Endodermal cell (in vitro differentiated cells): ENCODE results near the gene CEP85L. TPM values are rescaled to one million over a fixed set of nuclear protein-coding genes. Genes with fewer than 3 reads are reported as not detected.

Experiments
- DNase-seq: peaks from one replicate; pipeline ENCODE4 v3.0.0-alpha.2; 2017
- H3K27ac ChIP-seq: 2 replicates; pipeline ENCODE4 v1.5.1; 2013; ENCODE audit warnings: mild to moderate bottlenecking, low read depth, low read length, moderate library complexity
- H3K27me3 ChIP-seq: 2 replicates; pipeline ENCODE4 v1.6.1; 2013; ENCODE audit warnings: mild to moderate bottlenecking, low read length, moderate library complexity; ENCODE audit not compliant: insufficient read depth, control insufficient read depth, poor library complexity, severe bottlenecking
- H3K36me3 ChIP-seq: 2 replicates; pipeline ENCODE4 v1.7.0; 2013; ENCODE audit warnings: mild to moderate bottlenecking, low read length, moderate library complexity; ENCODE audit not compliant: control insufficient read depth, insufficient read depth
- H3K4me1 ChIP-seq: one replicate; pipeline ENCODE4 v1.7.0; 2013; ENCODE audit warnings: low read length; ENCODE audit not compliant: control insufficient read depth, insufficient read depth
- H3K4me3 ChIP-seq: 2 replicates; pipeline ENCODE4 v1.5.1; 2013; ENCODE audit warnings: mild to moderate bottlenecking, low read length, moderate library complexity
- H3K9ac ChIP-seq: 2 replicates; pipeline ENCODE4 v1.6.1; 2013; ENCODE audit warnings: mild to moderate bottlenecking, low read length, moderate library complexity; ENCODE audit not compliant: poor library complexity, severe bottlenecking; ENCODE audit errors: extremely low read depth
- H3K9me3 ChIP-seq: 2 replicates; pipeline ENCODE4 v1.6.1; 2013; ENCODE audit warnings: mild to moderate bottlenecking, low read length, moderate library complexity; ENCODE audit not compliant: control insufficient read depth
- H3K27ac Mint-ChIP-seq: 2 replicates; pipeline ENCODE4 v1.8.0; 2020; ENCODE audit warnings: mixed read lengths
- H3K27me3 Mint-ChIP-seq: 2 replicates; pipeline ENCODE4 v1.8.0; 2021; ENCODE audit warnings: mild to moderate bottlenecking, mixed read lengths; ENCODE audit not compliant: insufficient read depth
- H3K36me3 Mint-ChIP-seq: 2 replicates; pipeline ENCODE4 v1.8.0; 2020; ENCODE audit warnings: low read depth, mixed read lengths
- H3K4me1 Mint-ChIP-seq: 2 replicates; pipeline ENCODE4 v1.8.0; 2020; ENCODE audit warnings: mixed read lengths
- H3K4me3 Mint-ChIP-seq: 2 replicates; pipeline ENCODE4 v1.8.0; 2020; ENCODE audit warnings: mild to moderate bottlenecking, moderate library complexity, mixed read lengths
- H3K9me3 Mint-ChIP-seq: 2 replicates; pipeline ENCODE4 v1.8.0; 2020; ENCODE audit warnings: mild to moderate bottlenecking, mixed read lengths
- CTCF ChIP-seq: fragments of 200-600 bp; sonication (generic); conservative IDR thresholded peaks from 2 replicates; pipeline ENCODE4 v1.5.0; 2021; ENCODE audit warnings: antibody characterized with exemption, mild to moderate bottlenecking
- WGBS, 2 experiments: methylation state at CpG; one replicate each; pipeline versions ENCODE4 v1.1.5 to v1.1.7; 2013; ENCODE audit warnings: missing lambda C conversion rate in 2 of 2, mixed read lengths in 1 of 2; ENCODE audit not compliant: insufficient coverage in 1 of 2, insufficient read length in 1 of 2; 5-methylcytosine and 5-hydroxymethylcytosine counted together
- long read RNA-seq, 4 experiments: library from polyadenylated mRNA in 2 of 4; library from RNA in 1 of 4; library from capped mRNA in 1 of 4; stranded (forward) in 3 of 4; unstranded in 1 of 4; transcript quantifications; one replicate each; pipeline ENCODE4 v2.0.0, GENCODE V29; 2020 to 2021; ENCODE audit warnings: inconsistent platforms in 1 of 4
- polyA plus RNA-seq, 2 experiments: library from polyadenylated mRNA; stranded (reverse); fragments of 50-300 nt; gene quantifications; one replicate each; pipeline ENCODE4 v1.2.3, GENCODE V29; 2013
- total RNA-seq, 2 donors: library from RNA; stranded (reverse); fragmentation: NEBNext Ultra II Directional in 1 of 2; extraction: Animal tissue kit (Norgen Biotek cat#: 25700) in 1 of 2; gene quantifications; 2 replicates in 1 of 2; 3 replicates in 1 of 2; pipeline ENCODE4 v1.2.1, GENCODE V29; 2021

The CEP85L gene
- 10 to 100 TPM in 1 of 2 donors, 1 to 10 TPM in 1; 6.7 to 10.2 TPM for total RNA-seq
- 6.0 TPM for polyA plus RNA-seq (2013, experiment 1 of 2)
- 6.8 TPM for polyA plus RNA-seq (2013, experiment 2 of 2)
- long read RNA-seq, experiment 1, result 0 reads
- long read RNA-seq, experiment 2, full-length matches to known transcripts, result 1 of 8 reads
- long read RNA-seq, experiment 2, partial matches to known transcripts, result 3 of 8 reads
- long read RNA-seq, experiment 2, other reads (novel, unspliced or antisense), result 4 of 8 reads
- long read RNA-seq, experiment 3, partial matches to known transcripts, result 18 of 23 reads
- long read RNA-seq, experiment 3, other reads (novel, unspliced or antisense), result 3 of 23 reads
- long read RNA-seq, experiment 4, partial matches to known transcripts, result 2 of 5 reads
- long read RNA-seq, experiment 4, other reads (novel, unspliced or antisense), result 2 of 5 reads

GRCh38 chr6:118651282-118652050, at the start of gene CEP85L:
CEP85L (minus strand) TSS chr6:118651591; CDS start chr6:118651269, 322 bp downstream.
- no peaks in the 10 kb centered on the region for H3K4me1 ChIP-seq
- H3K4me3 Mint-ChIP-seq, result peak within 1 kb of the TSS; percentile 71
- 3 to 9% methylated on average over 10 to 77 of the region's 77 CpGs for WGBS, 2 experiments
- H3K9me3 Mint-ChIP-seq, result no peaks in the 10 kb centered on the region
- no peaks in the 10 kb centered on the region for H3K9me3 ChIP-seq
- peak within 1 kb of the TSS; percentile 62 for H3K9ac ChIP-seq
- H3K27ac Mint-ChIP-seq, result peak within 1 kb of the TSS; percentile 73
- peaks cover 20% of the 10 kb centered on the region for H3K27me3 Mint-ChIP-seq
- peaks cover 24% of the 10 kb centered on the region for H3K27me3 ChIP-seq
- no peaks in the 10 kb centered on the region for H3K36me3 ChIP-seq
- peak; percentile 11 for TF ChIP-seq CTCF
- peak; percentile 97 for DNase-seq
- peak within 1 kb of the TSS; percentile 84 for H3K4me3 ChIP-seq
- H3K27ac ChIP-seq, result peak within 1 kb of the TSS; percentile 93
- H3K4me1 Mint-ChIP-seq, result peaks cover 12% of the 10 kb centered on the region
- H3K36me3 Mint-ChIP-seq, result no peaks in the 10 kb centered on the region

GRCh38 chr6:118700531-118700930, 49.1 kb upstream of the CEP85L start:
- 83 to 96% methylated on average over 1 to 2 of the region's 2 CpGs for whole genome bisulfite sequencing, 2 experiments
- H3K4me3 Mint-ChIP-seq, result no peak overlapping the region

More at GRCh38 chr6:118700531-118700930, 49.1 kb upstream of the CEP85L start:
- no peaks in the 10 kb centered on the region for H3K9me3 ChIP-seq
- DNase-seq, result no peak
- TF ChIP-seq CTCF, result no peak
- Mint-ChIP-seq H3K27me3 (no peaks in the 10 kb centered on the region), H3K36me3 (no peaks in the 10 kb centered on the region), H3K27ac (no peak overlapping the region), H3K9me3 (no peaks in the 10 kb centered on the region), H3K4me1 (peaks cover 1% of the 10 kb centered on the region)
- peak overlapping the region; percentile 21 for H3K27ac ChIP-seq
- peaks cover under 1% of the 10 kb centered on the region for H3K4me1 ChIP-seq
- H3K4me3 ChIP-seq, result no peak overlapping the region
- H3K36me3 ChIP-seq, result no peaks in the 10 kb centered on the region
- H3K9ac ChIP-seq, result no peak overlapping the region
- H3K27me3 ChIP-seq, result no peaks in the 10 kb centered on the region
